ENCODE results near the gene USP10. TPM values are rescaled to one million over a fixed set of nuclear protein-coding genes. Genes with fewer than 3 reads are reported as not detected.

USP10 gene
- total and polyA plus RNA-seq, 4 donors = 28.2 to 46.1 (median 42.0) TPM

DNA sequence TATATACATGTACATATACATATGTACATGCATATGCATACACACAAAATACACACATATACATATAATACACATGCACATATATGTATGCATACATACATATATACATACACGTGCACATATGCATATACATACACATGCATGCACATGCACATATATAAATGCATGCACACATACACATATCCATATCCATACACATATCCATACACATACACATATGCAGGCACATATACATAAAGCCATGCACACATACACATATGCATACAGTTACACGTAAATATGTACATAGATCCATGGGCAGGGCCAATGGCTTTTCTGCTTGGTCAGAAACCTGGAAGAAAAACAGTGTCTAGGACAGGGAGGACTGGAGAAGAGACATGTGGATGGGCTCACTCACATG is 23.9 kb upstream of the USP10 start:
- 93% methylated on average over 2 of the region's 2 CpGs for WGBS
- no peaks in the 10 kb centered on the region for H3K4me1 ChIP-seq (ENCODE audit: control insufficient read depth in 4 of 4, insufficient read depth in 4 of 4, low read length in 3 of 4)

DNA sequence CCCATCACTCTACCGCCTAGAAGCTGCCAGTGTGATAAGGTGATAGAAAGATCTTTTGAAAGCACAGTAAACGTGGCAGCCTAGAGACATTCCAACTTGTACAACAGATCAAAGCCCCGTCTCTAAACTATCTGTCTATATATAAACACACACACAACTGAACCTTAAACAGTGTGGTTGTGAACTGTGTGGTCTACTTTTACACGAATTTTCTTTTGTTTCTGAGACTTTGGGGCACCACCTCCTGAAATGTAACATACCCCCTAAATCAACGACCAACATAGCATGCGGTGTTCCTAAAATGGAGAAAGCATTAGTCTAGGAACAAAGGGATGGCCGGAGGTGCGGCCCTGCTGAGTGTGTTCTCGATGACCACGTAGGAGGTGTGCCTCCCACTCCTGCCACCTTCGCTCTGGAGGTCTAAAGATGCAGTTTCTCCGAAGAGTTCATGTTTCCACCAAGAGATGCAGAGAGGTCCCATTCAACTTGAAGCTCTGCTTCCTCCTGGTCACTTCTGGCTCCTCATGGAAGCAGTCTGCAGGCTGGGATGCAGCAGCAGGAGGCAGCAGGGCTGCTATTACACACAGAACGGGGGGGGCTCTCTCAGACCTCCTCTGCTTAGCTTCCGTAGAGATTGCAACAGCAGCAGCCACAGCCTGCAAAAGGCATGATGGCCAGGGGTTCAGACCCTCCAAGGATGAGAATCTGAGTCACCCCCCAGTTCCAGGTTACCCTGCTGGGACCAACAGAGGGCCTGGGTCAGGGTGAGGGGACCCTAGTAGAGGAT is 22.6 kb upstream of the USP10 start:
- Histone ChIP-seq H3K9me3 (ENCODE audit: control insufficient read depth in 4 of 4, low read length in 3 of 4) (no peaks in the 10 kb centered on the region), H3K9ac (ENCODE audit: low read depth in 1 of 2, low read length in 2 of 2) (no peak overlapping the region), H3K27me3 (ENCODE audit: control insufficient read depth in 4 of 4, insufficient read depth in 4 of 4, low read length in 3 of 4) (no peaks in the 10 kb centered on the region), H3K4me1 (ENCODE audit: control insufficient read depth in 4 of 4, insufficient read depth in 4 of 4, low read length in 3 of 4) (no peaks in the 10 kb centered on the region), H3K4me3 (ENCODE audit: low read depth in 1 of 3, low read length in 3 of 3) (no peak overlapping the region), H3K36me3 (ENCODE audit: control insufficient read depth in 4 of 4, insufficient read depth in 3 of 4, low read depth in 1 of 4, low read length in 3 of 4) (no peaks in the 10 kb centered on the region), H3K27ac (ENCODE audit: low read depth in 1 of 2, low read length in 2 of 2) (no peak overlapping the region)
- WGBS = 74% methylated on average over 14 of the region's 14 CpGs
- TF ChIP-seq NR2F2 (IDR thresholded peaks at IDR 0.05) = no peak
- TF ChIP-seq, protein P1, sequence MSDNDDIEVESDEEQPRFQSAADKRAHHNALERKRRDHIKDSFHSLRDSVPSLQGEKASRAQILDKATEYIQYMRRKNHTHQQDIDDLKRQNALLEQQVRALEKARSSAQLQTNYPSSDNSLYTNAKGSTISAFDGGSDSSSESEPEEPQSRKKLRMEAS (IDR thresholded peaks at IDR 0.05) = no peak
- no peak for TF ChIP-seq JUND (IDR thresholded peaks at IDR 0.05)
- TF ChIP-seq RAD21 (IDR thresholded peaks at IDR 0.05) = no peak
- no peak for TF ChIP-seq FOXA2 (IDR thresholded peaks at IDR 0.05)
- TF ChIP-seq, protein P2, sequence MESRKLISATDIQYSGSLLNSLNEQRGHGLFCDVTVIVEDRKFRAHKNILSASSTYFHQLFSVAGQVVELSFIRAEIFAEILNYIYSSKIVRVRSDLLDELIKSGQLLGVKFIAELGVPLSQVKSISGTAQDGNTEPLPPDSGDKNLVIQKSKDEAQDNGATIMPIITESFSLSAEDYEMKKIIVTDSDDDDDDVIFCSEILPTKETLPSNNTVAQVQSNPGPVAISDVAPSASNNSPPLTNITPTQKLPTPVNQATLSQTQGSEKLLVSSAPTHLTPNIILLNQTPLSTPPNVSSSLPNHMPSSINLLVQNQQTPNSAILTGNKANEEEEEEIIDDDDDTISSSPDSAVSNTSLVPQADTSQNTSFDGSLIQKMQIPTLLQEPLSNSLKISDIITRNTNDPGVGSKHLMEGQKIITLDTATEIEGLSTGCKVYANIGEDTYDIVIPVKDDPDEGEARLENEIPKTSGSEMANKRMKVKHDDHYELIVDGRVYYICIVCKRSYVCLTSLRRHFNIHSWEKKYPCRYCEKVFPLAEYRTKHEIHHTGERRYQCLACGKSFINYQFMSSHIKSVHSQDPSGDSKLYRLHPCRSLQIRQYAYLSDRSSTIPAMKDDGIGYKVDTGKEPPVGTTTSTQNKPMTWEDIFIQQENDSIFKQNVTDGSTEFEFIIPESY (IDR thresholded peaks at IDR 0.05) = no peak
- TF ChIP-seq GABPA (IDR thresholded peaks at IDR 0.05 in 1 of 2, conservative IDR thresholded peaks at IDR 0.05 in 1 of 2) = no peak
- TF ChIP-seq ATF3 (IDR thresholded peaks at IDR 0.05) = no peak
- TF ChIP-seq HNF4G (IDR thresholded peaks at IDR 0.05) = no peak
- TF ChIP-seq CTCF (IDR thresholded peaks at IDR 0.05; ENCODE audit: low read depth, low read length, missing input control) = no peak
- DNase-seq (ENCODE audit: low spot score) = no peak

More for the DNA sequence above, 23.9 kb upstream of the USP10 start:
- TF ChIP-seq HNF4G (IDR thresholded peaks at IDR 0.05) = no peak
- TF ChIP-seq REST (IDR thresholded peaks at IDR 0.05) = no peak
- TF ChIP-seq YY1 (IDR thresholded peaks at IDR 0.05) = no peak
- TF ChIP-seq GABPA (IDR thresholded peaks at IDR 0.05 in 1 of 2, conservative IDR thresholded peaks at IDR 0.05 in 1 of 2) = no peak
- no peak for TF ChIP-seq ATF3 (IDR thresholded peaks at IDR 0.05)
- TF ChIP-seq RXRA (IDR thresholded peaks at IDR 0.05) = no peak
- no peak for TF ChIP-seq HNF4A (conservative IDR thresholded peaks at IDR 0.05)
- no peak for TF ChIP-seq RAD21 (IDR thresholded peaks at IDR 0.05)
- no peak for DNase-seq (ENCODE audit: low spot score)
- Histone ChIP-seq H3K36me3 (ENCODE audit: control insufficient read depth in 4 of 4, insufficient read depth in 3 of 4, low read depth in 1 of 4, low read length in 3 of 4) (no peaks in the 10 kb centered on the region), H3K9me3 (ENCODE audit: control insufficient read depth in 4 of 4, low read length in 3 of 4) (no peaks in the 10 kb centered on the region), H3K9ac (ENCODE audit: low read depth in 1 of 2, low read length in 2 of 2) (no peak overlapping the region), H3K4me3 (ENCODE audit: low read depth in 1 of 3, low read length in 3 of 3) (no peak overlapping the region), H3K27ac (ENCODE audit: low read depth in 1 of 2, low read length in 2 of 2) (no peak overlapping the region), H3K27me3 (ENCODE audit: control insufficient read depth in 4 of 4, insufficient read depth in 4 of 4, low read length in 3 of 4) (no peaks in the 10 kb centered on the region)

Measured in liver (tissue), 9 donors.